ENCODE measurements around the gene GADD45B.

GADD45B gene

GRCh38 chr19:2479556-2480194, 3.7 kb downstream of the GADD45B start:
- Histone ChIP-seq H3K27ac (no peak overlapping the region), H3K36me3 (ENCODE audit: insufficient read depth, low read length) (no peaks in the 10 kb centered on the region), H3K9me3 (ENCODE audit: low read depth, low read length) (no peaks in the 10 kb centered on the region), H3K9ac (ENCODE audit: insufficient read length) (no peak overlapping the region), H3K4me3 (no peak overlapping the region; the same call in 1 of the 2 replicates)
- no peak for TF ChIP-seq POLR2AphosphoS5 (IDR thresholded peaks at IDR 0.05; ENCODE audit: borderline replicate concordance, low read depth, low read length)
- TF ChIP-seq EZH2 (IDR thresholded peaks at IDR 0.05): no peak
- no peak for TF ChIP-seq FOXP2 (optimal IDR thresholded peaks at IDR 0.05; ENCODE audit: control extremely low read depth, extremely low read length, insufficient read depth)
- DNase-seq (ENCODE audit: low read depth, low spot score): no peak

GRCh38 chr19:2481466-2481865, 5.5 kb downstream of the GADD45B start:
- no peak overlapping the region for H3K27ac ChIP-seq
- no peak for TF ChIP-seq FOXP2 (optimal IDR thresholded peaks at IDR 0.05; ENCODE audit: control extremely low read depth, extremely low read length, insufficient read depth)
- no peak for TF ChIP-seq EZH2 (IDR thresholded peaks at IDR 0.05)
- TF ChIP-seq POLR2AphosphoS5 (IDR thresholded peaks at IDR 0.05; ENCODE audit: borderline replicate concordance, low read depth, low read length): no peak
- H3K4me3 ChIP-seq: no peak overlapping the region
- DNase-seq (ENCODE audit: low read depth, low spot score): no peak
- H3K9ac ChIP-seq (ENCODE audit: insufficient read length): no peak overlapping the region
- no peaks in the 10 kb centered on the region for H3K36me3 ChIP-seq (ENCODE audit: insufficient read depth, low read length)
- no peaks in the 10 kb centered on the region for H3K9me3 ChIP-seq (ENCODE audit: low read depth, low read length)

GRCh38 chr19:2482354-2483038, 6.6 kb downstream of the GADD45B start:
- Histone ChIP-seq H3K9me3 (ENCODE audit: low read depth, low read length) (no peaks in the 10 kb centered on the region), H3K36me3 (ENCODE audit: insufficient read depth, low read length) (no peaks in the 10 kb centered on the region), H3K27ac (no peak overlapping the region), H3K9ac (ENCODE audit: insufficient read length) (no peak overlapping the region), H3K4me3 (no peak overlapping the region)
- TF ChIP-seq FOXP2 (optimal IDR thresholded peaks at IDR 0.05; ENCODE audit: control extremely low read depth, extremely low read length, insufficient read depth): no peak
- TF ChIP-seq POLR2AphosphoS5 (IDR thresholded peaks at IDR 0.05; ENCODE audit: borderline replicate concordance, low read depth, low read length): no peak
- TF ChIP-seq EZH2 (IDR thresholded peaks at IDR 0.05): no peak
- DNase-seq (ENCODE audit: low read depth, low spot score): no peak

- H3K27ac ChIP-seq: no peak overlapping the region
Measured at GRCh38 chr19:2483084-2483483, 7.2 kb downstream of the GADD45B start.

GRCh38 chr19:2483484-2484151, 7.7 kb downstream of the GADD45B start:
- no peaks in the 10 kb centered on the region for H3K36me3 ChIP-seq (ENCODE audit: insufficient read depth, low read length)
- H3K9ac ChIP-seq (ENCODE audit: insufficient read length): no peak overlapping the region
- H3K27ac ChIP-seq: no peak overlapping the region
- no peak for DNase-seq (ENCODE audit: low read depth, low spot score)
- TF ChIP-seq FOXP2 (optimal IDR thresholded peaks at IDR 0.05; ENCODE audit: control extremely low read depth, extremely low read length, insufficient read depth) (no peak), EZH2 (IDR thresholded peaks at IDR 0.05) (no peak), POLR2AphosphoS5 (IDR thresholded peaks at IDR 0.05; ENCODE audit: borderline replicate concordance, low read depth, low read length) (no peak)
- H3K4me3 ChIP-seq: no peak overlapping the region
- H3K9me3 ChIP-seq (ENCODE audit: low read depth, low read length): no peaks in the 10 kb centered on the region

More at GRCh38 chr19:2483084-2483483, 7.2 kb downstream of the GADD45B start:
- no peaks in the 10 kb centered on the region for H3K9me3 ChIP-seq (ENCODE audit: low read depth, low read length)
- TF ChIP-seq EZH2 (IDR thresholded peaks at IDR 0.05): no peak
- TF ChIP-seq POLR2AphosphoS5 (IDR thresholded peaks at IDR 0.05; ENCODE audit: borderline replicate concordance, low read depth, low read length): no peak
- no peak for TF ChIP-seq FOXP2 (optimal IDR thresholded peaks at IDR 0.05; ENCODE audit: control extremely low read depth, extremely low read length, insufficient read depth)
- H3K4me3 ChIP-seq: no peak overlapping the region
- no peaks in the 10 kb centered on the region for H3K36me3 ChIP-seq (ENCODE audit: insufficient read depth, low read length)
- H3K9ac ChIP-seq (ENCODE audit: insufficient read length): no peak overlapping the region
- DNase-seq (ENCODE audit: low read depth, low spot score): no peak

GRCh38 chr19:2484178-2484937, 8.4 kb downstream of the GADD45B start:
- Histone ChIP-seq H3K4me3 (no peak overlapping the region), H3K27ac (no peak overlapping the region)

GRCh38 chr19:2485428-2485827, 9.5 kb downstream of the GADD45B start:
- no peak for DNase-seq (ENCODE audit: low read depth, low spot score)
- Histone ChIP-seq H3K9me3 (ENCODE audit: low read depth, low read length) (no peaks in the 10 kb centered on the region), H3K27ac (no peak overlapping the region), H3K36me3 (ENCODE audit: insufficient read depth, low read length) (no peaks in the 10 kb centered on the region), H3K4me3 (no peak overlapping the region), H3K9ac (ENCODE audit: insufficient read length) (no peak overlapping the region)
- no peak for TF ChIP-seq POLR2AphosphoS5 (IDR thresholded peaks at IDR 0.05; ENCODE audit: borderline replicate concordance, low read depth, low read length)
- TF ChIP-seq FOXP2 (optimal IDR thresholded peaks at IDR 0.05; ENCODE audit: control extremely low read depth, extremely low read length, insufficient read depth): no peak
- no peak for TF ChIP-seq EZH2 (IDR thresholded peaks at IDR 0.05)

More at GRCh38 chr19:2484178-2484937, 8.4 kb downstream of the GADD45B start:
- no peaks in the 10 kb centered on the region for H3K36me3 ChIP-seq (ENCODE audit: insufficient read depth, low read length)
- TF ChIP-seq FOXP2 (optimal IDR thresholded peaks at IDR 0.05; ENCODE audit: control extremely low read depth, extremely low read length, insufficient read depth): no peak
- no peak for TF ChIP-seq POLR2AphosphoS5 (IDR thresholded peaks at IDR 0.05; ENCODE audit: borderline replicate concordance, low read depth, low read length)
- TF ChIP-seq EZH2 (IDR thresholded peaks at IDR 0.05): no peak
- no peak for DNase-seq (ENCODE audit: low read depth, low spot score)
- H3K9ac ChIP-seq (ENCODE audit: insufficient read length): no peak overlapping the region
- H3K9me3 ChIP-seq (ENCODE audit: low read depth, low read length): no peaks in the 10 kb centered on the region

GRCh38 chr19:2487090-2487489, 11.2 kb downstream of the GADD45B start:
- H3K4me3 ChIP-seq: no peak overlapping the region
- H3K9ac ChIP-seq (ENCODE audit: insufficient read length): no peak overlapping the region
- H3K9me3 ChIP-seq (ENCODE audit: low read depth, low read length): no peaks in the 10 kb centered on the region
- DNase-seq (ENCODE audit: low read depth, low spot score): no peak
- H3K36me3 ChIP-seq (ENCODE audit: insufficient read depth, low read length): no peaks in the 10 kb centered on the region
- H3K27ac ChIP-seq: no peak overlapping the region
- TF ChIP-seq POLR2AphosphoS5 (IDR thresholded peaks at IDR 0.05; ENCODE audit: borderline replicate concordance, low read depth, low read length): no peak
- TF ChIP-seq FOXP2 (optimal IDR thresholded peaks at IDR 0.05; ENCODE audit: control extremely low read depth, extremely low read length, insufficient read depth): no peak
- TF ChIP-seq EZH2 (IDR thresholded peaks at IDR 0.05): no peak

Measured in SK-N-MC (cell line).